Measurements from ENCODE around the gene TNFAIP8L3. TPM values are rescaled to one million over a fixed set of nuclear protein-coding genes. Genes with fewer than 3 reads are reported as not detected.

Gene TNFAIP8L3
- total and polyA plus RNA-seq, 9 of the 15 experiments (the other 6 are each of a cell fraction or from before 2014, with no cell fraction given), result 0.13 TPM; not detected in 8

DNA sequence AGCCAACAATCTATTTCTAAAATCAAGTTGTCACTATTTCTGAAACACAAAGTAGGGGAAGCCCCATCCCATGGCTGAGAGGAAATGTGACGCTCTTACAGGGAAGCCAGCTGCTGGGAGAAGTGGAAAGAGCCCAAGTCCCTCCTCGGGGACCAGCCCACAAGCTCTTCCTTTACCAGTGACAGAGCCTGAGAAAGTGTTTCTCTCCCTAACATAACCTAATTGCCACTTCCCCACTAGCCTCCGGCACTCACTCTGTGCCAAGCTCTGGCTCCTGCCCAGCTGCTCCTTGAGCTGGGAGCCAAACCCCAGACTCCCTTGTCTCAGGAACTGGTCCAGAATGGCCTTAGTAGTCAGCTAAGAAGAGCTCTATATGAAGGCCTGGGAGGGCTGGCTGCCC, 42.9 kb downstream of the TNFAIP8L3 start (continued):
- TF ChIP-seq, protein P1, sequence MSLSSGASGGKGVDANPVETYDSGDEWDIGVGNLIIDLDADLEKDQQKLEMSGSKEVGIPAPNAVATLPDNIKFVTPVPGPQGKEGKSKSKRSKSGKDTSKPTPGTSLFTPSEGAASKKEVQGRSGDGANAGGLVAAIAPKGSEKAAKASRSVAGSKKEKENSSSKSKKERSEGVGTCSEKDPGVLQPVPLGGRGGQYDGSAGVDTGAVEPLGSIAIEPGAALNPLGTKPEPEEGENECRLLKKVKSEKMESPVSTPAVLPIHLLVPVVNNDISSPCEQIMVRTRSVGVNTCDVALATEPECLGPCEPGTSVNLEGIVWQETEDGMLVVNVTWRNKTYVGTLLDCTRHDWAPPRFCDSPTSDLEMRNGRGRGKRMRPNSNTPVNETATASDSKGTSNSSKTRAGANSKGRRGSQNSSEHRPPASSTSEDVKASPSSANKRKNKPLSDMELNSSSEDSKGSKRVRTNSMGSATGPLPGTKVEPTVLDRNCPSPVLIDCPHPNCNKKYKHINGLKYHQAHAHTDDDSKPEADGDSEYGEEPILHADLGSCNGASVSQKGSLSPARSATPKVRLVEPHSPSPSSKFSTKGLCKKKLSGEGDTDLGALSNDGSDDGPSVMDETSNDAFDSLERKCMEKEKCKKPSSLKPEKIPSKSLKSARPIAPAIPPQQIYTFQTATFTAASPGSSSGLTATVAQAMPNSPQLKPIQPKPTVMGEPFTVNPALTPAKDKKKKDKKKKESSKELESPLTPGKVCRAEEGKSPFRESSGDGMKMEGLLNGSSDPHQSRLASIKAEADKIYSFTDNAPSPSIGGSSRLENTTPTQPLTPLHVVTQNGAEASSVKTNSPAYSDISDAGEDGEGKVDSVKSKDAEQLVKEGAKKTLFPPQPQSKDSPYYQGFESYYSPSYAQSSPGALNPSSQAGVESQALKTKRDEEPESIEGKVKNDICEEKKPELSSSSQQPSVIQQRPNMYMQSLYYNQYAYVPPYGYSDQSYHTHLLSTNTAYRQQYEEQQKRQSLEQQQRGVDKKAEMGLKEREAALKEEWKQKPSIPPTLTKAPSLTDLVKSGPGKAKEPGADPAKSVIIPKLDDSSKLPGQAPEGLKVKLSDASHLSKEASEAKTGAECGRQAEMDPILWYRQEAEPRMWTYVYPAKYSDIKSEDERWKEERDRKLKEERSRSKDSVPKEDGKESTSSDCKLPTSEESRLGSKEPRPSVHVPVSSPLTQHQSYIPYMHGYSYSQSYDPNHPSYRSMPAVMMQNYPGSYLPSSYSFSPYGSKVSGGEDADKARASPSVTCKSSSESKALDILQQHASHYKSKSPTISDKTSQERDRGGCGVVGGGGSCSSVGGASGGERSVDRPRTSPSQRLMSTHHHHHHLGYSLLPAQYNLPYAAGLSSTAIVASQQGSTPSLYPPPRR (CRISPR knock-in tag; IDR thresholded peaks at IDR 0.05; ENCODE audit: borderline replicate concordance), result no peak
- TF ChIP-seq ZNF217 (CRISPR knock-in tag; IDR thresholded peaks at IDR 0.05) (no peak), ZFP30 (CRISPR knock-in tag; IDR thresholded peaks at IDR 0.05; ENCODE audit: borderline replicate concordance) (no peak), ELF4 (CRISPR knock-in tag; IDR thresholded peaks at IDR 0.05) (no peak), CBX1 (IDR thresholded peaks at IDR 0.05; ENCODE audit: low read depth) (no peak), RAD51 (IDR thresholded peaks at IDR 0.05; ENCODE audit: borderline replicate concordance, low read depth) (no peak)
- TF ChIP-seq, protein P2, sequence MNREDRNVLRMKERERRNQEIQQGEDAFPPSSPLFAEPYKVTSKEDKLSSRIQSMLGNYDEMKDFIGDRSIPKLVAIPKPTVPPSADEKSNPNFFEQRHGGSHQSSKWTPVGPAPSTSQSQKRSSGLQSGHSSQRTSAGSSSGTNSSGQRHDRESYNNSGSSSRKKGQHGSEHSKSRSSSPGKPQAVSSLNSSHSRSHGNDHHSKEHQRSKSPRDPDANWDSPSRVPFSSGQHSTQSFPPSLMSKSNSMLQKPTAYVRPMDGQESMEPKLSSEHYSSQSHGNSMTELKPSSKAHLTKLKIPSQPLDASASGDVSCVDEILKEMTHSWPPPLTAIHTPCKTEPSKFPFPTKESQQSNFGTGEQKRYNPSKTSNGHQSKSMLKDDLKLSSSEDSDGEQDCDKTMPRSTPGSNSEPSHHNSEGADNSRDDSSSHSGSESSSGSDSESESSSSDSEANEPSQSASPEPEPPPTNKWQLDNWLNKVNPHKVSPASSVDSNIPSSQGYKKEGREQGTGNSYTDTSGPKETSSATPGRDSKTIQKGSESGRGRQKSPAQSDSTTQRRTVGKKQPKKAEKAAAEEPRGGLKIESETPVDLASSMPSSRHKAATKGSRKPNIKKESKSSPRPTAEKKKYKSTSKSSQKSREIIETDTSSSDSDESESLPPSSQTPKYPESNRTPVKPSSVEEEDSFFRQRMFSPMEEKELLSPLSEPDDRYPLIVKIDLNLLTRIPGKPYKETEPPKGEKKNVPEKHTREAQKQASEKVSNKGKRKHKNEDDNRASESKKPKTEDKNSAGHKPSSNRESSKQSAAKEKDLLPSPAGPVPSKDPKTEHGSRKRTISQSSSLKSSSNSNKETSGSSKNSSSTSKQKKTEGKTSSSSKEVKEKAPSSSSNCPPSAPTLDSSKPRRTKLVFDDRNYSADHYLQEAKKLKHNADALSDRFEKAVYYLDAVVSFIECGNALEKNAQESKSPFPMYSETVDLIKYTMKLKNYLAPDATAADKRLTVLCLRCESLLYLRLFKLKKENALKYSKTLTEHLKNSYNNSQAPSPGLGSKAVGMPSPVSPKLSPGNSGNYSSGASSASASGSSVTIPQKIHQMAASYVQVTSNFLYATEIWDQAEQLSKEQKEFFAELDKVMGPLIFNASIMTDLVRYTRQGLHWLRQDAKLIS (CRISPR knock-in tag; IDR thresholded peaks at IDR 0.05), result no peak

All from K562 (cell line).